ENCODE results near the gene RNU1-3. TPM values are rescaled to one million over a fixed set of nuclear protein-coding genes. Genes with fewer than 3 reads are reported as not detected.
"Not testable (repeated sequence)": the region's sequence is repeated elsewhere in the genome, so short reads cannot be mapped to it uniquely, and the experiment has no call there.

The RNU1-3 gene
- under 0.01 and 3,997 TPM in 2 replicates for total RNA-seq
- not detected in 2 replicates for polyA plus RNA-seq
- 44.1 and 65.6 TPM in 2 replicates for polyA plus RNA-seq (2012)
- under 0.01 TPM in 2 replicates for polyA minus RNA-seq (ENCODE audit: low replicate concordance)

DNA sequence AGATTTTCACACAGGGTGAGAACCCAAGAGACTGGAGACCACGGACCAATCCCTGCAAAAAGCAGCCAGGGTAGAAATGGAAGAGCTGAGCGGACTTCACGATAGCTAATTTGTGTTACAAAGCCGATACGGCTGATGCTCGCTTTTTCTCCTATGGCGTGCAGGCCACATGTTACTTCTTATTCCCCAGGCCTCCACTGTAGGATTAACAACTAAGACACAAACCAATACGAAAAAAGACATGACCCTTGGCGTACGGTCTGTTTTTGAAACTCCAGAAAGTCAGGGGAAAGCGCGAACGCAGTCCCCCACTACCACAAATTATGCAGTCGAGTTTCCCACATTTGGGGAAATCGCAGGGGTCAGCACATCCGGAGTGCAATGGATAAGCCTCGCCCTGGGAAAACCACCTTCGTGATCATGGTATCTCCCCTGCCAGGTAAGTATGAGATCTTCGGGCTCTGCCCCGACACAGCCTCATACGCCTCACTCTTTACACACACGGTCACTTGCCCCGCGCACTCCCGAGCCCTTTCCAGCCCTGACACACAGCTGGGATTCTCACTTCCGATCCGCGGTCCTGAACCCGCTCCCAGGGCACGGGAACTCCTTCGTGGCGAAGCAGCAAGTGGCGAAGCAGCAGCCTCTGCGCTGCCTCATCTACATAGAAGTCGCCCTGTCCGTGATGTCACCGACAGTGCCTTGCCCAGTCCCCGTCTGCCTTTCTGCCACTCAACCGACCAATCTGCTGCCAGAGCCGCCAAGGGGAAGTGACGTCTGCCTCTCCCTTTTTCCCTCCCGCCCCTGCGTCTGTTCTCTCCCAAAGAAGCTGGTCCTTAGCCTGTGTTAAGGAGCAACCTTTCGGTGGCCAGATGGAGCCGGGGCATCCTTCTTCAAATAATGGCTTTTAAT, at the start of gene RNU1-3:
TSS of gene RNU1-3 (minus strand) at position 447 of the 912 bp plus-strand sequence.
- H3K79me2 ChIP-seq (ENCODE audit: control insufficient read depth, insufficient read depth, low read length); H3K9me3 ChIP-seq (ENCODE audit: control insufficient read depth, insufficient read depth, low read depth, low read length); H3K27me3 ChIP-seq (ENCODE audit: control insufficient read depth, insufficient read depth, low read length); H3K27ac ChIP-seq (ENCODE audit: insufficient read depth, low read length); H3K36me3 ChIP-seq (ENCODE audit: control insufficient read depth, insufficient read depth, low read length); H3K9ac ChIP-seq (ENCODE audit: insufficient read depth, low read length); H4K20me1 ChIP-seq (ENCODE audit: control insufficient read depth, extremely low read depth, insufficient read depth, low read length); H2AFZ ChIP-seq (ENCODE audit: low read length); DNase-seq (ENCODE audit: low read depth in 2 of 2); H3K4me2 ChIP-seq (ENCODE audit: extremely low read depth, insufficient read depth, low read length); H3K4me3 ChIP-seq (replicated peaks in 1 of 4; ENCODE audit: control extremely low read depth in 1 of 4, insufficient read depth in 1 of 4, low read depth in 3 of 4, low read length in 4 of 4); H3K4me1 ChIP-seq (ENCODE audit: control insufficient read depth, extremely low read depth, insufficient read depth, low read length): not testable (repeated sequence)

DNA sequence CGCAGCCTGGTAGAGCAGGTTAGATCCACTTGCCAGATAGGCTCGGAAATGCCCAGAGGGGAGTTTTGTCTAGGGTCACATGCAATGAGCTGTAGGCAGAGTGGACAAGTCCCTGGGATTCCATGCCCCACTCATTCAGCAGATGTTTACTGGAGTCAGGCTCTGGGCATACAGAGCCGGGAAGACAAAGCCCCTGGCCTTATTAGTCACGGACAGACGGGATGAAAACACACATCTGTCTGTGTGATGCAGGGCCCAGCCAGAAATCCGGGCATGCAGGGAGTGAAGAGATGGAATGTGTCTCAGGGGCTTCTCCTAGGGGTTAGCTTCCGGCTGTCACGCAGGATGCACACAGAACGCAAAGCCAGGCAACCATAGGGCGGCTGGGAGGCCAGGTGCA, 46.7 kb upstream of the RNU1-3 start:
- not testable (repeated sequence) for H3K9ac ChIP-seq (ENCODE audit: insufficient read depth, low read length); H3K4me2 ChIP-seq (ENCODE audit: extremely low read depth, insufficient read depth, low read length); H4K20me1 ChIP-seq (ENCODE audit: control insufficient read depth, extremely low read depth, insufficient read depth, low read length); H3K4me3 ChIP-seq (replicated peaks in 1 of 4; ENCODE audit: control extremely low read depth in 1 of 4, insufficient read depth in 1 of 4, low read depth in 3 of 4, low read length in 4 of 4); H3K4me1 ChIP-seq (ENCODE audit: control insufficient read depth, extremely low read depth, insufficient read depth, low read length); H3K79me2 ChIP-seq (ENCODE audit: control insufficient read depth, insufficient read depth, low read length); H3K36me3 ChIP-seq (ENCODE audit: control insufficient read depth, insufficient read depth, low read length); H2AFZ ChIP-seq (ENCODE audit: low read length); DNase-seq (ENCODE audit: low read depth in 2 of 2); H3K27ac ChIP-seq (ENCODE audit: insufficient read depth, low read length); H3K9me3 ChIP-seq (ENCODE audit: control insufficient read depth, insufficient read depth, low read depth, low read length); H3K27me3 ChIP-seq (ENCODE audit: control insufficient read depth, insufficient read depth, low read length)

- not testable (repeated sequence) for H3K9me3 ChIP-seq (ENCODE audit: control insufficient read depth, insufficient read depth, low read depth, low read length); H4K20me1 ChIP-seq (ENCODE audit: control insufficient read depth, extremely low read depth, insufficient read depth, low read length); H3K4me1 ChIP-seq (ENCODE audit: control insufficient read depth, extremely low read depth, insufficient read depth, low read length); H2AFZ ChIP-seq (ENCODE audit: low read length); H3K27ac ChIP-seq (ENCODE audit: insufficient read depth, low read length); H3K27me3 ChIP-seq (ENCODE audit: control insufficient read depth, insufficient read depth, low read length); DNase-seq (ENCODE audit: low read depth in 2 of 2); H3K4me2 ChIP-seq (ENCODE audit: extremely low read depth, insufficient read depth, low read length); H3K36me3 ChIP-seq (ENCODE audit: control insufficient read depth, insufficient read depth, low read length); H3K9ac ChIP-seq (ENCODE audit: insufficient read depth, low read length); H3K79me2 ChIP-seq (ENCODE audit: control insufficient read depth, insufficient read depth, low read length); H3K4me3 ChIP-seq (replicated peaks in 1 of 4; ENCODE audit: control extremely low read depth in 1 of 4, insufficient read depth in 1 of 4, low read depth in 3 of 4, low read length in 4 of 4)
These were observed 46.2 kb upstream of the RNU1-3 start for GRCh38 chr1:16712984-16713383.

GRCh38 chr1:16712582-16712981, 45.8 kb upstream of the RNU1-3 start:
- H3K4me2 ChIP-seq (ENCODE audit: extremely low read depth, insufficient read depth, low read length); H3K9me3 ChIP-seq (ENCODE audit: control insufficient read depth, insufficient read depth, low read depth, low read length); H4K20me1 ChIP-seq (ENCODE audit: control insufficient read depth, extremely low read depth, insufficient read depth, low read length); H3K4me3 ChIP-seq (replicated peaks in 1 of 4; ENCODE audit: control extremely low read depth in 1 of 4, insufficient read depth in 1 of 4, low read depth in 3 of 4, low read length in 4 of 4); H3K36me3 ChIP-seq (ENCODE audit: control insufficient read depth, insufficient read depth, low read length); DNase-seq (ENCODE audit: low read depth in 2 of 2); H3K4me1 ChIP-seq (ENCODE audit: control insufficient read depth, extremely low read depth, insufficient read depth, low read length); H2AFZ ChIP-seq (ENCODE audit: low read length); H3K27ac ChIP-seq (ENCODE audit: insufficient read depth, low read length); H3K79me2 ChIP-seq (ENCODE audit: control insufficient read depth, insufficient read depth, low read length); H3K27me3 ChIP-seq (ENCODE audit: control insufficient read depth, insufficient read depth, low read length); H3K9ac ChIP-seq (ENCODE audit: insufficient read depth, low read length): not testable (repeated sequence)

DNA sequence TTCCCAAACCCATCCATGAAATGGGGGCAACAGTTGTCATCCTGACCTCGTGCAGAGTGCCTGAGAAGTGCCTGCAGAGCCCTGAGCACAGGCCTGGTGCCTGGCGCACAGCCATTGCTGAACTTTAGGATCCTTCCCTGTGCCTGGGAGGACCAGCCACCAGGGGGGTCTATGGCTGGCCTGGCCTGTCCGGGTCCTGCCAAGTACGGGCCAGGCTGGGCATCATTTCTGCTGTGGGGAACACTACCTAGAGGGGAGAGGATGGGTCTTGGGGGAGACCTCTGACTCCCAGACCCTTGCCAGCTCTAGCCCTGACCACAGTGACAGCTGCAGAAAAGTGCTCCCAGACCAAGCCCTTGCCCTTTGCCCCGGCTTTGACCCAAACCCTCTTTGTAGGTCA, 45.4 kb upstream of the RNU1-3 start:
- not testable (repeated sequence) for H3K79me2 ChIP-seq (ENCODE audit: control insufficient read depth, insufficient read depth, low read length); H3K9ac ChIP-seq (ENCODE audit: insufficient read depth, low read length); H3K36me3 ChIP-seq (ENCODE audit: control insufficient read depth, insufficient read depth, low read length); H3K4me2 ChIP-seq (ENCODE audit: extremely low read depth, insufficient read depth, low read length); H3K9me3 ChIP-seq (ENCODE audit: control insufficient read depth, insufficient read depth, low read depth, low read length); H3K4me3 ChIP-seq (replicated peaks in 1 of 4; ENCODE audit: control extremely low read depth in 1 of 4, insufficient read depth in 1 of 4, low read depth in 3 of 4, low read length in 4 of 4); H3K27me3 ChIP-seq (ENCODE audit: control insufficient read depth, insufficient read depth, low read length); DNase-seq (ENCODE audit: low read depth in 2 of 2); H4K20me1 ChIP-seq (ENCODE audit: control insufficient read depth, extremely low read depth, insufficient read depth, low read length); H3K27ac ChIP-seq (ENCODE audit: insufficient read depth, low read length); H3K4me1 ChIP-seq (ENCODE audit: control insufficient read depth, extremely low read depth, insufficient read depth, low read length); H2AFZ ChIP-seq (ENCODE audit: low read length)

GRCh38 chr1:16710618-16711017, 43.9 kb upstream of the RNU1-3 start:
- H3K4me2 ChIP-seq (ENCODE audit: extremely low read depth, insufficient read depth, low read length); DNase-seq (ENCODE audit: low read depth in 2 of 2); H2AFZ ChIP-seq (ENCODE audit: low read length); H3K4me3 ChIP-seq (replicated peaks in 1 of 4; ENCODE audit: control extremely low read depth in 1 of 4, insufficient read depth in 1 of 4, low read depth in 3 of 4, low read length in 4 of 4); H3K27ac ChIP-seq (ENCODE audit: insufficient read depth, low read length); H3K4me1 ChIP-seq (ENCODE audit: control insufficient read depth, extremely low read depth, insufficient read depth, low read length); H4K20me1 ChIP-seq (ENCODE audit: control insufficient read depth, extremely low read depth, insufficient read depth, low read length); H3K27me3 ChIP-seq (ENCODE audit: control insufficient read depth, insufficient read depth, low read length); H3K36me3 ChIP-seq (ENCODE audit: control insufficient read depth, insufficient read depth, low read length); H3K9me3 ChIP-seq (ENCODE audit: control insufficient read depth, insufficient read depth, low read depth, low read length); H3K79me2 ChIP-seq (ENCODE audit: control insufficient read depth, insufficient read depth, low read length); H3K9ac ChIP-seq (ENCODE audit: insufficient read depth, low read length): not testable (repeated sequence)
